H1 (cell line): Measurements from ENCODE around the gene LENG9. TPM values are rescaled to one million over a fixed set of nuclear protein-coding genes. Genes with fewer than 3 reads are reported as not detected.

Experiments used
- PHF8 ChIP-seq: fragments of 200-600 bp; sonication (generic); conservative IDR thresholded peaks from 2 replicates; pipeline ENCODE4 v1.7.1; 2012; ENCODE audit warnings: low read depth, mild to moderate bottlenecking, inconsistent platforms, low read length, moderate library complexity
- TEAD4 ChIP-seq: IDR thresholded peaks from 2 replicates; pipeline ENCODE4 v1.6.1; 2012; ENCODE audit warnings: low read depth, low read length, inconsistent platforms, mixed read lengths
- polyA plus RNA-seq, 7 experiments: library from polyadenylated mRNA; depleted of rRNA in 3 of 7; stranded (reverse) in 5 of 7; unstranded in 2 of 7; fragments of >200 nt in 5 of 7; fragments of 200-250 nt in 2 of 7; gene quantifications; 1 replicate in 5 of 7; 2 replicates in 1 of 7; 4 replicates in 1 of 7; pipeline versions ENCODE4 v1.2.1 to v1.2.3, GENCODE V29; 2011 to 2013; ENCODE audit warnings: missing spikeins in 2 of 7, mixed read lengths in 2 of 7
- total RNA-seq: library from RNA; stranded (reverse); fragmentation: NEBNext Ultra II Directional; extraction: Animal tissue kit (Norgen Biotek cat#: 25700); gene quantifications from 2 replicates; pipeline ENCODE4 v1.2.1, GENCODE V29; 2021

The LENG9 gene
- total and polyA plus RNA-seq, 2 of the 8 experiments (the other 6 are each of a cell fraction or from before 2014, with no cell fraction given): 1.6 to 3.9 TPM

GRCh38 chr19:54485851-54486250 lies 22.3 kb upstream of the LENG9 start (continued):
- TF ChIP-seq TEAD4: no peak
- TF ChIP-seq PHF8: no peak
